NCI-H1436 (cell line): ENCODE data around the gene ZNF383.
"Not testable (repeated sequence)": the region's sequence is repeated elsewhere in the genome, so short reads cannot be mapped to it uniquely, and the experiment has no call there.

Source experiments
- DNase-seq: peaks from one replicate; lab custom pipeline; 2025; lab: John Stamatoyannopoulos, UW

ZNF383 gene

DNA sequence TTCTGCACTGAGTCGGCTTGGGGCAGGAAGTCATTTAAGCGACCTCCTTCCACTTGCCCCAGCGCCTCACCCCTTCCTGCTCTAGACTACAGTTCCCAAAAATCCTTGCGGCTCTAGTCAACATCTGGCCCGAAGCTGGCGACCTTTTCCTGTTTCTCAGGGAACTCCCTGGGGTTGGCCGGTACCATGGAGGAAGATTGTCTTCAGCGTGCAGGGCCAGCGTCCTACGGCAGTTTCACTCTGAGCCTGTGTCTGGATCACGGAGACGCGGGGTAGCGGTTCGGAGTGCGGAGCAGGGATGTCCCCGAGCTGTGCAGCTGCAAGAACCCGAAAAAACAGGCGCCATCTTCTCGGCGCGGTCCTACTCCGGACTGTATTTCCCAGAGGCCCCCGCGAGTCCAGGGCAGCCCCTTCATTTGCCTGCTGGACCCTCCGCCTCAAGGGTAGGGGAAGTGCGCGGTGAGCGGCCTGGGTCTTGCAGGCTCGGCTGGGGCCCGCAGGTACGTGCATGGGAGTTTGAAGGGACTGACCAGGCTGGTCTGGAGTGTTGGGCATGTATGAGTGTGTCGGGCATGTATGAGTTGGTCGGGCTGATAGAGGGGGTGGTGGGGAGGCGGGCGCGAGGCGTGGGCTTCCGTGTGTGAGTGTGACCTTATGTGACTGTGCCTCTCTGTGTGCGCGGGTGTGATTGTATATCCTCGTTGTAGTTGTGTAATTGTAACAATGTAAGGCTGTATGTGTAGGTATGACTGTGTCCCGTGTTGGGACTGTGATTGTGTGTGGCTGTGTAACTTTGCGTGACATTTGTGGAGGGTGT, at the start of gene ZNF383:
TSS of gene ZNF383 (plus strand) at position 440 of the 817 bp plus-strand sequence. CDS start 12,240 bp downstream, outside the sequence.
- DNase-seq: peak; percentile 76

DNA sequence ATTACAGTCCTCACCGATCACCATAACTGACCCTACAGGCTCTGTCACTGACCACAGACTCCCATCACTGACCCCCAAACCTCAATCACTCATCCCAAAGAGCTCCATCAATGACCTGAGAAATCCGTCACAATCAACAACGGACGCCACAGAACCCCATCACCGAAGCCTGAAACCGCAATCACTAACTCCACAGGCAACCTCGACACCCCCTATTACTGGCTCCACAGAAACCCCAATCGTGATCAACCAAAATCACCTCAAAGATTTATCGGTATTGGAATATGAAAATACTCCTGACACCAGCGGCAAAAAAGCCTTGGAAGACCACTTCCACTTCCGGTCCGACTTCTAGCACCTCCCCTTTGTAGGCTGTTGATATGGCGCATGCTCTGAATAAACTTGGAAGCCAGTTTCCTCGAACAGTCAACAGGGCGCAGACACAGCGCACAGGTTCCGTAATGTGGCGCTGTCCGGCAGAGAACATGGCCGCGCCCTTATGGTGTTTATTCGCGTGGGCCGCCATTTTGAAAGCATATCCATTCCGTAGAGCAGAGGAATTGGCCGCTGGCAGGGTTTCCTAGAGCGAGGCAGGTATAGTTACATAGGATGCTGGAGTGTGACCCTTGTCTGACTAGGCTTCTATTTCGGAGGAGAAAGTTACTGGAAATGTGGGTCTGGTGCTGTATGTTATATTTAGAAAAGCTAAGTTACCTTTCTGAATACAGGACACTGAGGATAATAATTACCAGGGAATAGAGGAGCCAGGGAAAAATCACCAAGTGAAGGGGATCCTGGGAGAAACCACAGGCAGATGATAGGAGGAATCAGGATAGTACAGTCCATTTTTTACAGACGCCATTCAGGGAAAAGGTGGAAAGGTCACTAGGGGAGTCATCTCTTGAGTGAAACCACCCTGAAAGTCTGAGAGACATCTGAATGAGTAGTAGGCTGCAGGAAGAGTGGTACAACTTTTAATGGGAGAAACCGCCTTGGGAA, 45.3 kb upstream of the ZNF383 start, which contains the start of gene ZNF585A:
TSS of gene ZNF585A (minus strand) at position 328 of the 999 bp plus-strand sequence. CDS start 2,785 bp downstream, outside the sequence.
- peak; percentile 96 for DNase-seq

DNA sequence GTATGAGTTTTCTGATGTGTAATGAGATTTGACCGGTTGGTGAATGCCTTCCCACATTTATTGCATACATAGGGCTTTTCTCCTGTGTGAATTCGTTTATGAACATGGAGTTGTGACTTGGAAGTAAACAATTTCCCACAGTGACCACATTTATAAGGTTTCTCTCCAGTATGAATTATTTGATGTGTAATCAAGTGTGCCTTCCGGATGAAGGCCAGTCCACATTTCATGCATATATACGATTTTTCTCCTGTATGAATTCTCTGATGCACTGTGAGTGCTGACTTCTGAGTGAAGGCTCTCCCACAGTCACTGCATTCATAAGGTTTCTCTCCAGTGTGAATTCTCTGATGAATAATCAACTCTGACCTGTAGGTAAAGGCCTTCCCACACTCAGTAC, 31.9 kb upstream of the ZNF383 start:
- not testable (repeated sequence) for DNase-seq

DNA sequence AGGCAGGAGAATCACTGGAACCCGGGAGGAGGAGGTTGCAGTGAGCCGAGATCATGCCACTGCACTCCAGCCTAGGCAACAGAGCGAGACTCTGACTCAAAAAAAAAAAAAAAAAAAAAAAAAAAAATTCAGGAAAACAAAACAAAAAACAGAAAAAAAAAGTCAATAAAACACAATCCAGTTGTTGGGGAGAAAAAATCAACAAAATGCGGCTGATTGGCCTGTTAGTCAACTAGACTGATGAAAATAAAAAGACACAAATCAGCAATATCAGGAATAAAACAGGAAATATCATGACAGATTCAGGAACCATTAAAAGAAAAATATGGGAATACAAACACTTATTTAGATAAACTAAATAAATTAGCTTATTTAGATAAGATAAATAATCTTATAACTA, 22.8 kb upstream of the ZNF383 start:
- DNase-seq: not testable (repeated sequence)

GRCh38 chr19:37197115-37197514, 20.9 kb upstream of the ZNF383 start:
- DNase-seq: not testable (repeated sequence)

DNA sequence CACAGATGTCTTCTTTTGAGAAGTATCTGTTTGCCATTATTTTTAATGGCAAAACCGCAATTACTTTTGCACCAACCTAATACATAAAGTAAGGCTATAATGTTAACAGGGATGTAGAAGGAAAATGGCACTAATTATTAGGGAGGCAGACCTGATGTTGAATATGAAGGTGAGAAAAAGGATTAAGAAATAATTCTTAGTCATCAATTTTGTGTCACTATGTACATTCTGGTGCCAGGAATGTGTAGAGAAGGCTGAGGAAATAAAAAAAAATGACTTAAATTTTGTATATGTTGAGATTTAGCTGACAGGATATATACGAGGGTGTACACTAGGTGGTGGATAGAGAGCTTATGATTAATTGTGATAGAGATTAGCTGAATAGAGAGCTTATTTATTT, 20.2 kb upstream of the ZNF383 start:
- DNase-seq: no peak

DNA sequence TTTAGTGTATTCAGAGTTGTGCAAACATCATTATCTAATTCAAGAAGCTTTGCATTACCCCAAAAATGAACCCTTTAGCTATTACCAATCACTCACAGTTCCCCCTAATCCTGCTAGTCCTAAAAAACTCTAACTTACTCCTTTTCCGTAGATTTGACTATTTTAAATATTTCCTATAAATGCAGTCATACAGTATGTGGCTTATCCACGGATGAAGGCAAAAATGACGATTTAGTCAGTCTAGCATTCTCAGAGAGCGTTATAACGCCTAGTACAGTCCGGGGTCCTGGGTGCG, 587 bp upstream of the ZNF383 start:
- DNase-seq: no peak

GRCh38 chr19:37218592-37218935, 550 bp downstream of the ZNF383 start:
- no peak for DNase-seq

DNA sequence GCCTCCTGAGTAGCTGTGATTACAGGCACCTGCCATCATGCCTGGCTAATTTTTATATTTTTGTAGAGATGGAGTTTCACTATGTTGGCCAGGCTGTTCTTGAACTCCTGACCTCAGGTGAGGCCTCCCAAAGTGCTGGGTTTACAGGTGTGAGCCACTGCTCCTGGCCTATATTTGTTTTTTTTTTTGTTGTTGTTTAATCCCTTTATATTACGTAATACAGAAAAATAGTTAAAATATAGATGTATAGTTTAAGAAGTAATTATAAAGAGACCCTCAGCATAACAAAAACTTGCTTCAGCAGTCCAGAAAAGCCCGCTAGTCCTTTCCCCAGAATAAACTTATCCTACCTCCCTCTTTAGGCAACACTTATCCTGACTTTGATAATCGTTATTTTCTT, 2.4 kb downstream of the ZNF383 start:
- no peak for DNase-seq

DNA sequence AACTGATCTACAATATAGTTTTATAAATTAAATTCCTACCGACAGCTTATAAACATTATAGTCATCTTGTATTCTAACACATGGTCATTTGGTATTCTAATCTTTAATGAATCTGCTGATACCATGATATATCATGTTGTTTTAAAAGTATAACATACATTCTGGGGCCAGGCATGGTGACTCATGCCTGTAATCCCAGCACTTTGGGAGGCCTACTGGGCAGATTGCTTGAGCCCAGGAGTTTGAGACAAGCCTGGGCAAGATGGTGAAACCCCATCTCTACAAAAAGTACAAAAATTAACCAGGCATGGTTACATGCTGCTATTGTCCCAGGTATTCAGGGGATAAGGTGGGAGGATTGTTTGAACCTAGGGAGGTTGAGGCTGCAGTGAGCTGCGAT, 3.1 kb downstream of the ZNF383 start:
- DNase-seq: no peak

GRCh38 chr19:37226248-37226647, 8.2 kb downstream of the ZNF383 start:
- no peak for DNase-seq

DNA sequence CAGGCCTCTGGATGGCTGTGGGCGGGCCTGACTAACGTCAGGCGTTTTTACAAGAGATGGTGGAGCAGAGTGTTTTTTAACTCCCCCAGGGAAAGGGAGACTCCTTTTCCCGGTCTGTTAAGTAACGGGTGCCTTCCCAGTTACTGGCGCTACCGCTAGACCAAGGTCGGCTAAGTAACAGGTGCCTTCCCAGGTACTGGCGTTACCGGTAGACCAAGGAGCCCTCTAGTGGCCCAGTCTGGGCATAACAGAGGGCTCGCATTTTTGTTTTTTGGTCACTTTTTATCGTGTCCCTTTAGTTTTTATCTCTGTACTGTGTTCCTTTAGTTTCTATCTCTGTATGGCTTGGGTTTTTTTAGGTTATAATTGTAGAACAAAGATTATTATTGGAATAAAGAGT, 10.0 kb downstream of the ZNF383 start:
- DNase-seq: no peak

DNA sequence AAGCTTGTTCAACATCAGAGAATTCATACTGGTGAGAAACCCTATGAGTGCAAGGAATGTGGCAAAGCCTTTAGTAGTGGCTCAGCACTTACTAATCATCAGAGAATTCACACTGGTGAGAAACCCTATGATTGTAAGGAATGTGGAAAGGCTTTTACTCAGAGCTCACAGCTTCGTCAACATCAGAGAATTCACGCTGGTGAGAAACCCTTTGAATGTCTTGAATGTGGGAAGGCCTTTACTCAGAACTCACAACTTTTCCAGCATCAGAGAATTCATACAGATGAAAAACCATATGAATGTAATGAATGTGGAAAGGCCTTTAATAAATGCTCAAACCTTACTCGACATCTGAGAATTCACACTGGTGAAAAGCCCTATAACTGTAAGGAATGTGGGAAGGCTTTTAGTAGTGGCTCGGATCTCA, 25.2 kb downstream of the ZNF383 start:
- no peak for DNase-seq

DNA sequence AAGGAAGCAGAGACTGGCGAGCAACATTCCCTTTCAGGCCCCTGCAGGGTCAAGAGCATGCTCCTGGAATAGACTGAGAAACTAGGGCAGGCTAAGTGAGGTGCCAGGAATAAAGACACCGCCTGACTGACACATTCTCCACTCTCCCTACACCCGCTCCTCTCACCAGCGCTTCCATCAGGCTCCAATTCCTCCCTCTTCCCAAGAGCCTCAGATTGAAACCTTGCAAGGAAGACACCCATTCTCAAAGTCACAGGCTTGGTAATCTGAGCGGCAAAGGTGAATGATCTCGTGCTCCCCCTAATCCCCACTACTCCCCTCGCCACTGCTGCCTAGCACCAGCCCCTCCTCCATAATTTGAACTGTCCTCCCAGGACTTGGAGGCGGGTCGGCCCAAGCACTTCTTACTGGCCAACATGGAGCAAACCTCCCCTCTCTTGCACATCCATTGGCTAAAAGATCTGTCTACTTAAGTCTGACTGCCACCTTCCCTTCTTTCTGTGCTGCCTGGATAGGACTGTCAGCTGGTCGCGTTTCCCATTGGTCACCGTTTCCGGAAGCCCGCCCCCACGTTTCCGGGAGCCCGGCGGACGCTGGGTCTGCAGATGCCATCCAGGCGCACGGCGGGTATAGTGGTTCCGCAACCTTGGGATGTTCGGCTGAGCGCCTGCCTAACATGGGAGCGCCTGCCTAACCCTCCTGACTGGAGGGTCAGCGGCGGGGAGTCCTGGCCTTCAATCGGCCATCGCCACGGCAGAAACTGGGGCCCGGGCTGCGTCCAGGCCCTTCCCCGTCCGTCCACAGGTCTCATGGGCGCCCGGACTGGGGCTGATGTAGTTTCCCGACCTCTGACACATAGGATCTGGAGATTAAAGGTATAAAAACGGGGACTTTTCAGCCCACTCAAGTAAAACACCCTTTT, 33.6 kb downstream of the ZNF383 start:
- DNase-seq: peak; percentile 94

- DNase-seq: not testable (repeated sequence)
Measured at GRCh38 chr19:37263028-37263427, 45.0 kb downstream of the ZNF383 start.

DNA sequence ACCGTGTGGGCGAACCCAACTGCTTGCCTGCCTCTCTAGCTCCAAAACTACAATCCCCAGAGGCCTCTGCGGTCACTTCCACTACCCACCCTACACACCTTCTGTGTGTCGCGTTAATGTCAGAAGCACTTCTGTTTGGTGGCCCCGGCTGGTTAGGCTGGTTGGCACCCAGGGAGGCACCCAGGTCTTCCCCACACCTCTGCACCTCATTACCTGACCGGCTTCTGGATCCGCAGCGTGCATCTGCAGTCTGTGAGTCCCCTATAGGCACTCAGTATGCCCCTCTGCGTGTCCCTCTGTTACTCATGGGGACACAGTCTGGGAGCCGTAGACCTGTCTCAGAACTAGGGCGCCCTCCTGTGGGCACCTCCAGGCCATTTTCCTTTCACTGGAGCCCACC, 49.0 kb downstream of the ZNF383 start:
- DNase-seq: not testable (repeated sequence)

DNA sequence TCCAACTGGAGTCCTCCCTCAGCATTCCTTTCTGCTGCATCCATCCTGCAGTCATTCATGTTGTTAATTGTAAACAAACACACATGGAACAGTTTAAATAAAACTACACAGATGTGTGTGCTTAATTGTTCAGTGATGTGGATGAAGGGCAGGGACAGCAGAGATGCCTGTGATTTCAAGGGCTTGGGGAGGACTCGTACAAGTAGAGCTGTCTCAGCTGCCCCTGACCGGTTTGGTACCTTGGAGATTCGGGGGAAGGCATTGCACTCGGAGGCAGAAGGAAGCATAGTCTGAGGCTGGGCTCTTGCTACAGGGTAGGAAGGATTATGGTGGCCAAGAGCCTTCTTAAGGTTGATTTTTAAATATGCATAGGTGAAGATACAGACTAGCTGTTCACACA, 49.7 kb downstream of the ZNF383 start:
- not testable (repeated sequence) for DNase-seq

GRCh38 chr19:37280656-37281055, 62.6 kb downstream of the ZNF383 start:
- not testable (repeated sequence) for DNase-seq

GRCh38 chr19:37284020-37284419, 66.0 kb downstream of the ZNF383 start:
- not testable (repeated sequence) for DNase-seq

GRCh38 chr19:37289229-37289628, 71.2 kb downstream of the ZNF383 start:
- DNase-seq: not testable (repeated sequence)
